22Rv1 (cell line): Measurements from ENCODE around the gene SKAP2.

ENCODE experiments used
- CTCF ChIP-seq: fragments of 450-650 bp; IDR thresholded peaks from 2 replicates; pipeline ENCODE4 v1.5.1; 2017; ENCODE audit warnings: mild to moderate bottlenecking
- ZFX ChIP-seq: fragments of 450-650 bp; IDR thresholded peaks from 2 replicates; pipeline ENCODE4 v1.6.1; 2017; ENCODE audit warnings: antibody characterized with exemption, borderline replicate concordance

- TF ChIP-seq CTCF = no peak
- no peak for TF ChIP-seq ZFX
Observed at GRCh38 chr7:26629696-26630095, 234.7 kb downstream of the SKAP2 start.
